ENCODE measurements around the gene FBXO17. TPM values are rescaled to one million over a fixed set of nuclear protein-coding genes. Genes with fewer than 3 reads are reported as not detected.

FBXO17 gene
- total and polyA plus RNA-seq, 2 donors (not counting 1 experiment from before 2014, with no cell fraction given): not detected

GRCh38 chr19:38908911-38909310 lies 66.6 kb downstream of the FBXO17 start:
- WGBS (ENCODE audit: insufficient coverage): 88% methylated on average over 8 of the region's 10 CpGs
- no peaks in the 10 kb centered on the region for H3K9me3 ChIP-seq (ENCODE audit: control extremely low read depth in 1 of 3, control insufficient read depth in 2 of 3, insufficient read depth in 1 of 3, low read length in 2 of 3)
- H3K4me3 Mint-ChIP-seq: no peak overlapping the region
- peaks cover 20% of the 10 kb centered on the region for H3K79me2 ChIP-seq (ENCODE audit: control insufficient read depth, insufficient read depth, low read length)
- DNase-seq (no peak), ATAC-seq (ENCODE audit: low read depth) (no peak)
- no peak for TF ChIP-seq CTCF (IDR thresholded peaks at IDR 0.05)
- no peak for TF ChIP-seq EZH2 (IDR thresholded peaks at IDR 0.05; ENCODE audit: borderline replicate concordance, insufficient read depth, low read depth, low read length, poor library complexity, severe bottlenecking)
- peaks cover 3% of the 10 kb centered on the region for H3K4me1 Mint-ChIP-seq
- H4K20me1 ChIP-seq (ENCODE audit: control insufficient read depth, insufficient read depth, low read length, poor library complexity, severe bottlenecking): peaks cover 12% of the 10 kb centered on the region
- no peak overlapping the region for H3K27ac ChIP-seq (ENCODE audit: low read length in 2 of 2)
- CTCF ChIA-PET: no interaction called here
- intact Hi-C loops (cut with micrococcal nuclease): no loop called here
- peaks cover 0 to 34% of the 10 kb centered on the region in 2 experiments for H3K36me3 ChIP-seq (replicated peaks in 1 of 2; ENCODE audit: control extremely low read depth in 1 of 2, control insufficient read depth in 1 of 2, extremely low read depth in 1 of 2, insufficient read depth in 2 of 2, low read length in 1 of 2)
- POLR2A ChIA-PET: no interaction called here
- H3K9me3 Mint-ChIP-seq (ENCODE audit: insufficient read depth): no peaks in the 10 kb centered on the region
- H3K27me3 ChIP-seq (replicated peaks in 1 of 4; ENCODE audit: control extremely low read depth in 1 of 4, control insufficient read depth in 3 of 4, insufficient read depth in 4 of 4, low read length in 3 of 4): peaks cover 0 to 2% (median 0%) of the 10 kb centered on the region in 4 experiments
- H3K4me1 ChIP-seq (ENCODE audit: control insufficient read depth in 2 of 2, insufficient read depth in 2 of 2, low read length in 2 of 2): no peaks in the 10 kb centered on the region
- H2AFZ ChIP-seq (ENCODE audit: insufficient read depth, low read depth, low read length, poor library complexity, severe bottlenecking): no peak overlapping the region
- H3K27ac Mint-ChIP-seq: no peak overlapping the region
- no peaks in the 10 kb centered on the region for H3K27me3 Mint-ChIP-seq
- H3K4me2 ChIP-seq (replicated peaks; ENCODE audit: low read depth, low read length, poor library complexity, severe bottlenecking): no peak overlapping the region
- no peak overlapping the region for H3K9ac ChIP-seq (ENCODE audit: low read length)
- no peak overlapping the region for H3K4me3 ChIP-seq (ENCODE audit: control extremely low read depth in 1 of 5, extremely low read depth in 1 of 5, insufficient read depth in 1 of 5, low read depth in 2 of 5, low read length in 4 of 5)

- Histone ChIP-seq H3K4me3 (ENCODE audit: control extremely low read depth in 1 of 5, extremely low read depth in 1 of 5, insufficient read depth in 1 of 5, low read depth in 2 of 5, low read length in 4 of 5) (no peak overlapping the region), H3K4me2 (replicated peaks; ENCODE audit: low read depth, low read length, poor library complexity, severe bottlenecking) (no peak overlapping the region), H3K36me3 (replicated peaks in 1 of 2; ENCODE audit: control extremely low read depth in 1 of 2, control insufficient read depth in 1 of 2, extremely low read depth in 1 of 2, insufficient read depth in 2 of 2, low read length in 1 of 2) (peaks cover 0 to 34% of the 10 kb centered on the region in 2 experiments), H2AFZ (ENCODE audit: insufficient read depth, low read depth, low read length, poor library complexity, severe bottlenecking) (no peak overlapping the region), H3K79me2 (ENCODE audit: control insufficient read depth, insufficient read depth, low read length) (peaks cover 30% of the 10 kb centered on the region), H3K9me3 (ENCODE audit: control extremely low read depth in 1 of 3, control insufficient read depth in 2 of 3, insufficient read depth in 1 of 3, low read length in 2 of 3) (no peaks in the 10 kb centered on the region), H3K9ac (ENCODE audit: low read length) (no peak overlapping the region), H3K27me3 (replicated peaks in 1 of 4; ENCODE audit: control extremely low read depth in 1 of 4, control insufficient read depth in 3 of 4, insufficient read depth in 4 of 4, low read length in 3 of 4) (peaks cover 0 to 2% (median 0%) of the 10 kb centered on the region in 4 experiments), H3K27ac (ENCODE audit: low read length in 2 of 2) (no peak overlapping the region), H3K4me1 (ENCODE audit: control insufficient read depth in 2 of 2, insufficient read depth in 2 of 2, low read length in 2 of 2) (no peaks in the 10 kb centered on the region), H4K20me1 (ENCODE audit: control insufficient read depth, insufficient read depth, low read length, poor library complexity, severe bottlenecking) (peaks cover 12% of the 10 kb centered on the region)
- no peak overlapping the region for H3K4me3 Mint-ChIP-seq
- no peak for DNase-seq
- no peaks in the 10 kb centered on the region for H3K9me3 Mint-ChIP-seq (ENCODE audit: insufficient read depth)
- H3K27me3 Mint-ChIP-seq: no peaks in the 10 kb centered on the region
- 98% methylated on average over 12 of the region's 12 CpGs for WGBS (ENCODE audit: insufficient coverage)
- intact Hi-C loops (cut with micrococcal nuclease): no loop called here
- H3K4me1 Mint-ChIP-seq: peaks cover 6% of the 10 kb centered on the region
- no peak for ATAC-seq (ENCODE audit: low read depth)
- ChIA-PET CTCF (no interaction called here), POLR2A (no interaction called here)
- TF ChIP-seq CTCF (IDR thresholded peaks at IDR 0.05): no peak
- TF ChIP-seq EZH2 (IDR thresholded peaks at IDR 0.05; ENCODE audit: borderline replicate concordance, insufficient read depth, low read depth, low read length, poor library complexity, severe bottlenecking): no peak
- no peak overlapping the region for H3K27ac Mint-ChIP-seq
Observed at GRCh38 chr19:38907670-38908069, 67.9 kb downstream of the FBXO17 start.

Data from B cell (primary cell).